Right renal pelvis (tissue), 4 donors: ENCODE measurements around the gene PNLDC1. TPM values are rescaled to one million over a fixed set of nuclear protein-coding genes. Genes with fewer than 3 reads are reported as not detected.
A peak's percentile ranks its signal among the peaks of the same experiment; 100 is the strongest.
"Not testable (repeated sequence)": the region's sequence is repeated elsewhere in the genome, so short reads cannot be mapped to it uniquely, and the experiment has no call there.

Source experiments
- DNase-seq, 4 donors: peaks; one replicate each; pipeline ENCODE4 v3.0.0-alpha.2; 2013; ENCODE audit warnings: low read depth in 4 of 4, low spot score in 3 of 4, missing footprints in 1 of 4
- polyA plus RNA-seq, 4 donors: library from polyadenylated mRNA; unstranded; fragments of 120-200 nt; gene quantifications; one replicate each; pipeline ENCODE4 v1.2.1, GENCODE V29; 2013; ENCODE audit not compliant: insufficient read length in 4 of 4

The PNLDC1 gene
- polyA plus RNA-seq, 4 donors: 0.25 to 1.3 (median 0.35) TPM

DNA sequence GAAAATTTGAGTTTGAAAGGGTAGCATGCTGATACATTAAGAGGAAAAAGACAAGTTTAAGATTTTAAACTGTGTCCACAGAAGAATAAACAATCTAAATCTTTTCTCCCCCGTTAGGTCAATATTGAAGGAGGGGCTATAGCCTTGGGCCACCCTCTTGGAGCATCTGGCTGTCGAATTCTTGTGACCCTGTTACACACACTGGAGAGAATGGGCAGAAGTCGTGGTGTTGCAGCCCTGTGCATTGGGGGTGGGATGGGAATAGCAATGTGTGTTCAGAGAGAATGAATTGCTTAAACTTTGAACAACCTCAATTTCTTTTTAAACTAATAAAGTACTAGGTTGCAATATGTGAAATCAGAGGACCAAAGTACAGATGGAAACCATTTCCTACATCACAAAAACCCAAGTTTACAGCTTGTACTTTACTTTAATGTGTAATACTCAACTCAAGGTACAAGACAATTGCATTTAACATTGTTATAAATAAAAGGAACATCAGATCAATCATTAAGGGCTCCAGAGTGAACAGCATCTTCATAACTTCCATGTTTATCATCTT lies 21.5 kb upstream of the PNLDC1 start:
- DNase-seq: no peak

GRCh38 chr6:159788276-159788675 lies 11.8 kb upstream of the PNLDC1 start:
- no peak for DNase-seq

- DNase-seq: peak in 3 of 4 donors; percentile 10 to 30 (median 29)
These were observed 11.2 kb upstream of the PNLDC1 start for GRCh38 chr6:159788753-159789376.

GRCh38 chr6:159789377-159790148 lies 10.5 kb upstream of the PNLDC1 start, which contains the start of gene TCP1:
TSS of gene TCP1 (minus strand) at chr6:159789602. CDS start at chr6:159789468, 134 bp downstream.
- DNase-seq: peak; percentile 98 to 100 (median 99)

- DNase-seq: peak; percentile 83 to 93 (median 88)
These were observed 9.7 kb upstream of the PNLDC1 start, which contains the start of gene MRPL18 for GRCh38 chr6:159790149-159790955. TSS of gene MRPL18 (plus strand) at chr6:159790467. CDS start at chr6:159790588, 121 bp downstream.

DNA sequence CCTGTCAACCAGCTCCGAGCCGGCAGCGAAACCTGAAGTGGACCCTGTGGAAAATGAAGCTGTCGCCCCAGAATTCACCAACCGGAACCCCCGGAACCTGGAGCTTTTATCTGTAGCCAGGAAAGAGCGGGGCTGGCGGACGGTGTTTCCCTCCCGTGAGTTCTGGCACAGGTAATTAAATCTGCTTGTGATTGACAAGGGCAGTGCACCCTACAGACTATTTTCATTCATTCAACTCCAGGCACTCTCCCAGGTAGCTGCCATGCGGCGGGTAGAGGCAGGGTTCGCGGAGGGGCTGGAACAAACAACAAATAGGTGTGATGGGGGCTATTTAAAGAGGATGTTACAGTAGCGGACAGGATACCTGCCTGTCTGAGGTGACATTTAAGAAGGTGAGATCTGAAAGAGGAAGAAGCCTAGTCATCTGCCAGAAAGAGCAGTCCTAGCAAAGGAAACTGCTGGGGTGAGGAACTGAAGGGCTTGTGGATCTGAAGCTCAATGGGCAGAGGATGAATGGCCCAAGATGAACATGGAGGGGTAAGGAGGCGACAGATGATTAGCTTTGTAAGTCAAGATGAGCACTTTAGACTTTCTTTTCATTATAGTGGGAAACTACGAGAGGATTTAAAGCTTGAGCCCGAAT lies 9.0 kb upstream of the PNLDC1 start:
- DNase-seq: peak in 1 of 4 donors; percentile 0

GRCh38 chr6:159794976-159795375 lies 5.1 kb upstream of the PNLDC1 start:
- DNase-seq: not testable (repeated sequence)

DNA sequence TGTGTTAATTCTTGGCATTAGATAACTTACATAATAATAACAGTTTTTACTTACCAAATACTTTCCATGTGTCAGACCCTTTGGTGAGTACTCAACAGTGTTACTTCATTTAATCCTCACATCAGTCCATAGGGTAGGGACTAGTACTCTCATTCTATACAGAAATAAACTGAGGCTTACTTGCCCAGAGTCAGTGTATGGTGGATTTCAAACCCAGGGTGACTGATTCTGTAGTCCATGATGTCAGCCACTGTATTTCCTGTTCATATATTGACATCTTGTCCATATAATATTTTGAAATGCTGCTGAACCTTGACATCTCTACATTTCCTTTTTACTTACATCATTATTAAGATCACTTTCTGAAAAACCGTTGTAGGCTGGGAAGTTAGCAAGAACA lies 2.5 kb upstream of the PNLDC1 start:
- no peak for DNase-seq

DNA sequence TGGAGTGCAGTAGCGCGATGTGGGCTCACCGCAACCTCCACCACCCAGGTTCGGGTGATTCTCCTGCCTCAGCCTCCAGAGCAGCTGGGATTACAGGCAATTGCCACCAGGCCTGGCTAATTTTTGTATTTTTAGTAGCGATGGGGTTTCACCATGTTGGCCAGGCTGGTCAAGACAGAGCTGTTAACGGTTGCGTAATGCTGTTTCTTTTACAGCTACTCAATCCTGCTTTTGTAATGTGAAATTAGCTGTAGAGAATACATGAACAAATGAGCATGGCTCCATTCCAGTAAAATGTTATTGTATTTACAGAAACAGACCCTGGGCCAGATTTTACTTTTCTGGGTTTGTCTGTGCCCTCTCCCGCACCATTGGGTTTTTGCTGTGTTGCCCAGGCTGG lies 1.9 kb downstream of the PNLDC1 start:
- DNase-seq: no peak

DNA sequence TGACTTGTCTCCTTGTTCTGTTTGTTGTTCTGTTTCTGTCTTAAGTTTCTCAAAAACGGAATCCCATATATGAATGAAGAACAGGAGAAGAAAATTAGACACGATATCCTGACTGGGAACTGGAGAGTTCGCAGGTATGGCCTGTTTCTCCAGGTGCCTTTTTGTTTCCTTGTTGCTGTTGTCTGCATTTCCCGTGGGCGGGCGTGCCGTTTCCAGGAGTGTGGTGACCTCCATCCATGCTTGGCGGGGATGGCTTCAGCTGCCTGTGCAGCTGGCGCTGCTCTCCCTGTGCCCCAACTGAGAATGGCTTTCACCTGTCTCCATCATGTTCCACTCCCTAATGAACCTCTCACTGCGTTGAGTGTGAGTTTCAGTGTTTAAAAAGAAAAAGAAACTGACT lies 4.4 kb downstream of the PNLDC1 start:
- DNase-seq: no peak

DNA sequence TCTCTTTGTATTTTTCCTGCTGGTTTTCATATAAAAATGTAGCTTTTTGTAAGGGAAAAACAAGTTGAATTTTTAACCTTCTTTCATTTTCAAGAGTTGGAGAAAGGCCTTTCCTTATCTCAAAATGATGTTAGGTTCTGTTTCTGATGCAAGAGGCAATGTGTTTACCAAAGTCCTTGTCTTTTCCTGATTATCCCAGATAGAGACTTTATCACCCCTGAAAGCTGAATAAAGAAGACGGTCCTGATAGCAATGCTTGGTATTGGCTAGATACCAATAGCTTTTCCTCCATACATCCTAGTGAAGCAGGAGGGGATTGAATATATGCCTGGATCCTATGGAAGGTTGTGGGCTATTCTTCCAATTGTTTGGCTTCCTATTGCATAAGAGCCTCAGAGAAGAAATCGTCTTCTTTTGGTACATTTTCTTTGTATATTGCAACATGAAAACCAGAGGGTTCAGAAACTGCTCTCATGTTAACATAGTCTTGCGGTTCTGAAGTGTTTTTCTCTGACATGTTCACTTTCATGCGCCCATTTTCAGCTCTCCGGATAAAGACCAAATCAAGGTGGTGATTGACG lies 5.5 kb downstream of the PNLDC1 start:
- no peak for DNase-seq

- no peak for DNase-seq
These were observed 6.0 kb downstream of the PNLDC1 start for GRCh38 chr6:159806021-159806458.

DNA sequence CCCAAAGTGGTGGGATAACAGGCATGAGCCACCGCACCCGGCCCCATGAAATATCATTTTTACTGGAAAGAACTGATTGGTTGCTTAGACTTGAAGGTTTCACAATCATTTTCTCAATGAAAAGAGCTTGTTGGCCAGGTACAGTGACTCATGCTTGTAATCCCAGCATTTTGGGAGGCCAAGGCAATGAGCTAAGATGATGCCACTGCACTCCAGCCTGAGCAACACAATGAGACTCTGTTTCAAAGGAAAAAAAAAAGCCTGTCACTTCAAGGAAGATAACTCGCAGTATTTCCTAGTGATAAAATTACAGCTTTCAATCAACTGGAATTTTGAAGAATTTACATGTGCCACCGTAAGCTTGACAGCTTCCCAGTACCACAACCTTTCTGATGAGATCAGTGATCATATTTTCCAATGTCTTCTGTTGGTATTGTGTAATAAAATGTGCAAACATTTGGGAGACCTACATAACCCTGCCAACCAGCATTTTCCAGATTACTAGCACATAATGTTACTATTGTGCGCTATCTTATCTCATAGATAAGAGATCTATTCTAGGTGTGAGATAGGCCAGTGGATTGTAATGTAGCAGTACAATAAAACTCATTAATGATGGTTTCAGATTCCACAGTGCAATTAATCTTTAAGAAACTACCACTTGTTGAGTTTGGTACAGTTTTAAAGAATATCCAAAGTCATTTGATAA lies 7.2 kb downstream of the PNLDC1 start:
- no peak for DNase-seq

DNA sequence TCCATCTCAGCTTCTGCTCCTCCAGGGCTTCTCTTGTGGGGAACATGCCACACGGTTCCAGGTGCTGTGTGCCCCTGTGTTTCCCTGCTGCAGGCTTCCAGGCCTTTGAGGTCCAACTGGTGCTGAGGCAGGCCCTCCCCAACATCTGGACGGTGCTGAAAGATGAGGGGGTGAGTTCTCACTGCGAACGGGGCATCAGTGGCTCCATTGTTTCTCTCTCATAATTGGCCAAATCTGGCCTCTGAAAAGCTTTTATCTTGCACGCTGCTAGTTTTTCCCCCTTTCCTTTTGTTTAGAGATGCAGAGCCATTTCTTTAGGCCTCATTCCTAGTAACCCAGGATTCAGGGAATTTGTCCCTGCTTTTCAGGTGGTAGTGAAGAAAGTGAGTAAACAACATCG lies 8.6 kb downstream of the PNLDC1 start:
- no peak for DNase-seq

DNA sequence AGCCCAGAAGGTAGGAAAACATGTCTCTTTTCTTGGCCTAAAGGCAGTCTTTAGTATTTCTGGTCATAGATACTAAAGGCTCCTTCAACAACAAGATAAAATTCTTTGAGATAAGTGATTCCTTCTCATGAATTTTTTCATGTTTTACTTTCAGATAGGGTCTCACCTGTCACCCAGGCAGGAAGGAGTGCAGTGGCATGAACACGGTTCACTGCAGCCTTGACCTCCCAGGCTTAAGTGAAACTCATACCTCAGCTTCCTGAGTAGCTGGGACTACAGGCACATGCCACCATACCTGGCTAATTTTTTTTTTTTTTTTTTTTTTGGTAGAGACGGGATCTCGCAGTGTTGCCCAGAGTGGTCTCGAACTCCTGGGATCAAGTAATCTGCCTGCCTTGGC lies 9.1 kb downstream of the PNLDC1 start:
- no peak for DNase-seq

GRCh38 chr6:159813781-159814180 lies 13.7 kb downstream of the PNLDC1 start:
- DNase-seq: no peak

DNA sequence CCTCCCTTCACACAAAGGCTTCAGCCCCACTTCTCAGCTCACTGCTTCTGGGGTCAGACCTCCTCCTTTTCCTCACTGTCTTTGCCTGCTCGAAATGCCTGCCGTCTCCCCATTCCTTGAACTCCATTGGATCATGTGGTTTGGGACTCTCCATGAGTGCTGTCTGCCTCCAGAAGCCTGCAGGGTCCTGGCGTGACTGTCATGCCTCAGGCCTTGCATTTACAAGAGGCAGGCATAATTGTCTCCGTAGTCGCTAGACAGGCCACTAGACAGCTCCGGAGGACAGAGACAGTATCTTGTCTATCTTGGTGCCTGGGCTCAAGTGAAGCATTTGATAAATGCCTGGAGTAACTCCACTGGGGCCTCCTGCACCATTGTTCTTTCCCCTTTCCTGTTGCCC lies 15.3 kb downstream of the PNLDC1 start:
- no peak for DNase-seq

GRCh38 chr6:159816775-159817174 lies 16.7 kb downstream of the PNLDC1 start:
- DNase-seq: not testable (repeated sequence)
